ENCODE results near the gene FSHB. TPM values are rescaled to one million over a fixed set of nuclear protein-coding genes. Genes with fewer than 3 reads are reported as not detected.
"Not testable (repeated sequence)": the region's sequence is repeated elsewhere in the genome, so short reads cannot be mapped to it uniquely, and the experiment has no call there.

Gene FSHB
- total RNA-seq, 1 experiment from 2014 or later, result not detected

DNA sequence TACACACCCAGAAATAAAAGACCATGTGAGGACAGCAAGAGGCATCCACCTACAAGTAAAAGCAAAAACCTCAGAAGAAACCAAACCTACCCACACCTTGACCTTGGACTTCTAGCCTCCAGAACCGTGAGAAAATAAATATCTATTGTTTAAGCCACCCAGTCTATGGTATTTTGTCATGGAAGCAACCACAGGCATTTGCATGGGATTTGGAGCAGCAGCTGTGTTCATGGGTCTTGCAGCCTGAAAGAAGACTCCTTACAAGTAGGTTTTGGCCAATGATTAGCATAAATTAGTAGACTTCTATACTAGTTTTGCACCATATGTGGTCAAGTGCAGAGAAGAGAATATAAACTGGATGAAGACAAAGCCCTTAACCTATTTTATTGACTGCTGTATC lies 27.9 kb downstream of the FSHB start:
- no peak for DNase-seq (ENCODE audit: low spot score)
- in situ Hi-C loops (cut with HindIII; ENCODE audit: low sequenced_read_pairs), result no loop called here

DNA sequence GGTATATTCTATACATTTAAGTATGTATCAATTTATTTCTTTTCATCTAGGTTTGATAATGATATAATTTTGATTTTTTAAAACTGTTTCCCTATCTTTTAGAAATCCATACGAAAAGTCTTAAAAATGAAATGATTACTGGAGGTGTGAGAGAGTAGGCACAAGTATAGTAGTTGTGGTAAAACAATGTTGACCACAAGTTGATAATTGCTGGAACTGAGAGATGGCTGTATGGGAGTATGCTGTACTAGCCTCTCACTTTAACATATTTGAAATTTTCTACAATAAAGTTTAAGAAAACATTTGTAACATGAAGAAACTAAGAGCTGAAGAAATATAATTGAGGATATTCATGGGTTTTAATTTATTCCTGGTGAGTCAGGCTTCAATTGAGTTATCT lies 30.0 kb downstream of the FSHB start:
- DNase-seq (ENCODE audit: low spot score), result no peak
- in situ Hi-C loops (cut with HindIII; ENCODE audit: low sequenced_read_pairs), result no loop called here

DNA sequence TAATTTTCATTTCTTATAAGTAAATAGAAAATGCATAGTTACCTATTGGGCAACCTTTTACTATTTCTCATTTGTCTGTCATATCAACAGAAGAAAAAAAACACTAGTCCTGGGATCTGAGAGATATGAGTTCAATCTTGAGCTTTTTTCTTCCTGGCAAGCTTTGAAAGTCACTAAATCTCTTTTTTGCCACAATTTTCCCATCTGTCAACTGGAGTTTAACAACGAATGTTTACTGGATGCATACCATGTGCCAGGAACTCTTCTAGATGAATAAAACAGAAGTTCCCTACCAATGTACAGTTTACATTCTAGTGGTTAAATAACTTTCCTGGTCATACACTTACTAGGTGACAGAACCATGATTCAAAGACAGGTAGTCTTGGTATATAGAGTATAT lies 31.0 kb downstream of the FSHB start:
- in situ Hi-C loops (cut with HindIII; ENCODE audit: low sequenced_read_pairs), result no loop called here
- no peak for DNase-seq (ENCODE audit: low spot score)

DNA sequence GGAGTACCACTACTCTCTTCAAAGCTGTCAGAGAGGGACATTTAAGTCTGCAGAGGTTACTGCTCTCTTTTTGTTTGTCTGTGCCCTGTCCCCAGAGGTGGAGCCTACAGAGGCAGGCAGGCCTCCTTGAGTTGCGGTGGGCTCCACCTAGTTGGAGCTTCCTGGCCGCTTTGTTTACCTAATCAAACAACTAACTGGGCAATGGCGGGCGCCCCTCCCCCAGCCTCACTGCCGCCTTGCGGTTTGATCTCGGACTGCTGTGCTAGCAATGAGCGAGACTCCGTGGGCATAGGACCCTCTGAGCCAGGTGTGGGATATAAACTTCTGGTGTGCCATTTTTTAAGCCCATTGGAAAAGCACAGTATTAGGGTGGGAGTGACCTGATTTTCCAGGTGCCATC lies 37.8 kb downstream of the FSHB start:
- in situ Hi-C loops (cut with HindIII; ENCODE audit: low sequenced_read_pairs); DNase-seq (ENCODE audit: low spot score): not testable (repeated sequence)

DNA sequence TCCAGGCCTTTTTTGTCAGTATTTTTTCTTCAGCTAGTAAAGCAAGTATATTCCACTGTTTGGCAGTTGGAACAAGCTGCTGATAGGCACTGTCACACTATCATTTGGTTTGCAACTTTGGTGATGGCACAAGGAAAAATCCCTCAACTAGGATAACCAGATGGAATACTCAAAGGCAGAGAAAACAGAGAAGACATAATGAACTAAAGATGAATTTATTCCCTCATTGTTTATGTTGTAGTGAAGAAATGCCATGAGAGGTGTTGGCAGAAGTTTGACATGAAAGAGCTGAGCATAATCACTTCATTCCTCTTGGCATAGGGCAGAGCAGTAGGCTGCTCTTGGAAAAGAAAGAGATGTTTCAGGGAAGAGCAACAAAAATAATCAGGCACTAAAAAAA lies 39.9 kb downstream of the FSHB start:
- in situ Hi-C loops (cut with HindIII; ENCODE audit: low sequenced_read_pairs), result no loop called here
- no peak for DNase-seq (ENCODE audit: low spot score)

DNA sequence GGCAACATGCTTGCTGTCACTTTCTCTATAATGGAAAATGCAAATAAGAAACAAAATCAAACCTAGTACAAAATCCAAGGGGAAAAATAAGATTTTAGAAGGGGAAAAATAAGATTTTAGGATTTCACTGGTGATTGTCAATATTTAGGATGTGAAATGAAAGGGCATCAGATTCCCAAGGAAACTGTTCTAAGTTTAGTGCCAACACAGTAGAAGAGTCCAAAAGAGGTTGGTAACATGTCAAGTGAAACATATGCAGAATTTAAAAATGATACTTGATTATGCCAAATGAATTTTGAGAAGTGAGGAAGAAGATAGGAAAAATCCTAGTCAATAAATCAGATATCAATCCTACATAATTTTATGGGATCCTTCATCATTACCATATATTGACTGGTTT lies 46.4 kb downstream of the FSHB start:
- in situ Hi-C loops (cut with HindIII; ENCODE audit: low sequenced_read_pairs), result no loop called here
- DNase-seq (ENCODE audit: low spot score), result no peak

DNA sequence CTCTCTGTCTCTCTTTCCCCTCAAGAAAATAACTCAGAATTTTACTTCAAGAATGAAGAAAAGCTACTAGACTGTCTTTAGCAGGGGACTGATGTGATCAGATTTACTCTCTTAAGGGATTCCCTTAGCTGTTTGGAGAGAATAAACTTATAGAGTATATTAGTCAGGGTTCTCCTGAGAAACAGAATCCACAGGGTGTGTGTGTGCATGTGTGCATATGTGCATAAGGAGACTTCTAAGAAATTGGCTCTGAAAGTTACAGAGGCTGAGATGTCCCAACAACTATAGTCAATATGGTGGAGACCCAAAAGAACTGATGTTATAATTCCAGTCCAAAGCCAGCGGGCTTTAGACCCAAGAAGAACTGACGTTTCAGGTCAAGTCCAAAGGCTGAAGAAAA lies 49.0 kb downstream of the FSHB start:
- no peak for DNase-seq (ENCODE audit: low spot score)
- in situ Hi-C loops (cut with HindIII; ENCODE audit: low sequenced_read_pairs), result no loop called here

DNA sequence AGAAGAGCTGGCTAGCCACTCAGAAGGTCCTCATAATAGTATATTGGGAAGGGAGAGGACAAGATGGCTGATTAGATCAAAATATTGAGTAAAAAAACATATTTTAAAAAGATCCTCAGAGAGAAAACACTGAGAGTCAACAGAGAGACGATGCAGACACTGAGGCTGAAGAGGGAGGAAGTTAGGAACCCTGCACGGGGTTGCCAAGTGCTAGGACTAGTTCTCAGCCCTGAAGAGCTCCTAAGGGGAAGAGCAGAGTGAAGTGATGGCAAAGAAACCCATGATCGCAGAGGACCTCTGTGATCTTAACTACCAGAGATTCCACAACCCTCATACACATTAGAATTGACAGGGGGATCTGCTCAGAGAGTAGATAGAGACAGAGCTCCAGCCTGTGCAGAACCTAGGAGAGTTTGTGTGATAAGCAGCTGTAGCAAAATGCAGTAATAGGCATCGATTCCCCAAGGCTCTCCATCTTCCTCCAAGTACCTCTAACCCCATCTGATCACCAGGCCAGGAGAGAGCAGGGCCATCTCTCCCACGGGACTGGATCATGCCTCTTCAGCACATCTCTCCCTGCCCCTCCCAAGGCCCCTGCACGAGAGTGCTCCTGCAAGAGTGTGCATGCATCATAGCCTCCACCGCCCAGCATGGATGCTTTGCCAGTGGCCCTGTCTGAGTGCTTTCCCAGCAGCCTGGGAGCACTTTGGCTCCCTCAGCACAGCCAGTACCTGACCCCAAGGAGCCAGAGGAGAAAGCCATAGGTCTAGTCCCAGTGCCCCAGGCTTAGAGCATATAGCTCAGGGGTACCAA lies 50.9 kb downstream of the FSHB start:
- DNase-seq (ENCODE audit: low spot score), result no peak
- in situ Hi-C loops (cut with HindIII; ENCODE audit: low sequenced_read_pairs), result no loop called here

DNA sequence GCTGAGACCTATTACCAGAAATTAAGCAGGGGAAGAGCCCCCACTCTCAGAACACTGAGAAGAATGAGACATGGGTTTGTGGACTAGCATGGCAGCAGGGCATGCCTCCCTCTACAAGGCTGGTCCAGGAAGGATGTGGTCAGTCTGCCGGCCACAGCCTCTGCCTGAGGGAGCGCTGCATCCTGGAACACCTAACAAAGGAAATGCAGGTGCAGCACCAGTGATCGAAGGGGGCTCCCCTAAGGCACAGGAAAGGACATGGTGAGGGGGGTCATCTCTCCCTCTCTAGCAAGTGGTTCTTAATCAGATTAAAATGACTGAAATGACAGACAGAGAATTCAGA lies 51.4 kb downstream of the FSHB start:
- no peak for DNase-seq (ENCODE audit: low spot score)
- in situ Hi-C loops (cut with HindIII; ENCODE audit: low sequenced_read_pairs), result no loop called here

Other genes starting within 250 kb of the FSHB start
- not detected in 2 replicates for gene KCNA4, start 214.0 kb upstream of the FSHB start, total RNA-seq (2014; rRNA removed; shearing (Covaris generic))
- 10.3 and 15.6 TPM in 2 replicates for gene ARL14EP, start 92.1 kb downstream of the FSHB start, total RNA-seq (2014; rRNA removed; shearing (Covaris generic))

All from G401 (cell line).